HEK293T (cell line): ENCODE measurements around the gene ACOXL.

Experiments
- BHLHE40 ChIP-seq: fragments of 450-650 bp; IDR thresholded peaks from 2 replicates; pipeline ENCODE4 v1.6.1; 2016; ENCODE audit warnings: mild to moderate bottlenecking, moderate library complexity, borderline replicate concordance
- ELF4 ChIP-seq: fragments of 450-650 bp; IDR thresholded peaks from 2 replicates; pipeline ENCODE4 v1.6.1; 2017; ENCODE audit warnings: antibody characterized with exemption
- LEF1 ChIP-seq: fragments of 450-650 bp; IDR thresholded peaks from 2 replicates; pipeline ENCODE4 v1.6.1; 2017; ENCODE audit warnings: mild to moderate bottlenecking, borderline replicate concordance
- SP1 ChIP-seq: fragments of 450-650 bp; IDR thresholded peaks from 2 replicates; pipeline ENCODE4 v1.6.1; 2017

GRCh38 chr2:110998311-110998710 lies 265.9 kb downstream of the ACOXL start:
- TF ChIP-seq LEF1, result no peak
- TF ChIP-seq BHLHE40, result no peak
- no peak for TF ChIP-seq SP1
- TF ChIP-seq ELF4, result no peak
